ENCODE measurements around the gene XKR7. TPM values are rescaled to one million over a fixed set of nuclear protein-coding genes. Genes with fewer than 3 reads are reported as not detected.

The XKR7 gene
- total RNA-seq, 3 donors from 2014 or later (not counting 1 experiment from before 2014, with no cell fraction given) = not detected

GRCh38 chr20:32017711-32018251 lies 49.8 kb downstream of the XKR7 start:
- Mint-ChIP-seq H3K36me3 (no peaks in the 10 kb centered on the region), H3K27ac (no peak overlapping the region), H3K4me3 (peak overlapping the region; percentile 73), H3K9me3 (no peaks in the 10 kb centered on the region), H3K4me1 (peaks cover 15 to 25% of the 10 kb centered on the region in 2 donors), H3K27me3 (ENCODE audit: low read depth in 2 of 2) (peaks cover 50 to 55% of the 10 kb centered on the region in 2 donors)
- TF ChIP-seq CTCF (IDR thresholded peaks at IDR 0.05) = no peak
- H3K36me3 ChIP-seq (ENCODE audit: control insufficient read depth, insufficient read depth, low read length) = no peaks in the 10 kb centered on the region
- no peak overlapping the region for H3K4me3 ChIP-seq (ENCODE audit: low read length)
- peaks cover 25% of the 10 kb centered on the region for H3K27me3 ChIP-seq (ENCODE audit: control insufficient read depth, insufficient read depth, low read length)
- DNase-seq = peak in 1 of 2 donors; percentile 77
- H3K27ac ChIP-seq (ENCODE audit: low read length) = no peak overlapping the region
- intact Hi-C loops (cut with micrococcal nuclease) = no loop called here
- peak; percentile 27 to 46 (median 41) for ATAC-seq
- peaks cover 21% of the 10 kb centered on the region for H3K4me1 ChIP-seq (ENCODE audit: control insufficient read depth, insufficient read depth, low read length)
- 16% methylated on average over 18 of the region's 35 CpGs for WGBS (ENCODE audit: insufficient coverage)
- H3K9me3 ChIP-seq (ENCODE audit: control insufficient read depth, insufficient read depth, low read length) = no peaks in the 10 kb centered on the region

- no peak for TF ChIP-seq CTCF (IDR thresholded peaks at IDR 0.05)
- H3K27ac ChIP-seq (ENCODE audit: low read length) = no peak overlapping the region
- no peaks in the 10 kb centered on the region for H3K36me3 ChIP-seq (ENCODE audit: control insufficient read depth, insufficient read depth, low read length)
- Mint-ChIP-seq H3K4me1 (peaks cover 15 to 25% of the 10 kb centered on the region in 2 donors), H3K9me3 (no peaks in the 10 kb centered on the region), H3K27ac (no peak overlapping the region), H3K36me3 (no peaks in the 10 kb centered on the region), H3K27me3 (ENCODE audit: low read depth in 2 of 2) (peaks cover 55 to 63% of the 10 kb centered on the region in 2 donors), H3K4me3 (peak overlapping the region; percentile 85)
- peaks cover 29% of the 10 kb centered on the region for H3K27me3 ChIP-seq (ENCODE audit: control insufficient read depth, insufficient read depth, low read length)
- peaks cover 21% of the 10 kb centered on the region for H3K4me1 ChIP-seq (ENCODE audit: control insufficient read depth, insufficient read depth, low read length)
- DNase-seq (peak in 1 of 2 donors; percentile 52), ATAC-seq (peak; percentile 52 to 67 (median 62))
- H3K4me3 ChIP-seq (ENCODE audit: low read length) = peak overlapping the region; percentile 35
- intact Hi-C loops (cut with micrococcal nuclease) = no loop called here
- under 1% methylated on average over 67 of the region's 67 CpGs for WGBS (ENCODE audit: insufficient coverage)
- no peaks in the 10 kb centered on the region for H3K9me3 ChIP-seq (ENCODE audit: control insufficient read depth, insufficient read depth, low read length)
Measured at GRCh38 chr20:32018269-32019155, 50.6 kb downstream of the XKR7 start.

GRCh38 chr20:32019156-32019510 lies 51.2 kb downstream of the XKR7 start:
- intact Hi-C loops (cut with micrococcal nuclease) = no loop called here
- Mint-ChIP-seq H3K4me3 (peak overlapping the region; percentile 93), H3K4me1 (peaks cover 15 to 25% of the 10 kb centered on the region in 2 donors), H3K27me3 (ENCODE audit: low read depth in 2 of 2) (peaks cover 55 to 63% of the 10 kb centered on the region in 2 donors), H3K9me3 (no peaks in the 10 kb centered on the region), H3K27ac (peak overlapping the region in 1 of 2 donors; percentile 11), H3K36me3 (no peaks in the 10 kb centered on the region)
- Histone ChIP-seq H3K36me3 (ENCODE audit: control insufficient read depth, insufficient read depth, low read length) (no peaks in the 10 kb centered on the region), H3K9me3 (ENCODE audit: control insufficient read depth, insufficient read depth, low read length) (no peaks in the 10 kb centered on the region), H3K27ac (ENCODE audit: low read length) (no peak overlapping the region), H3K27me3 (ENCODE audit: control insufficient read depth, insufficient read depth, low read length) (peaks cover 31% of the 10 kb centered on the region), H3K4me1 (ENCODE audit: control insufficient read depth, insufficient read depth, low read length) (peaks cover 21% of the 10 kb centered on the region), H3K4me3 (ENCODE audit: low read length) (no peak overlapping the region)
- under 1% methylated on average over 42 of the region's 42 CpGs for WGBS (ENCODE audit: insufficient coverage)
- no peak for TF ChIP-seq CTCF (IDR thresholded peaks at IDR 0.05)
- no peak for DNase-seq
- no peak for ATAC-seq
